GM21737 (cell line): ENCODE measurements around the gene TMEM86B.
A peak's percentile ranks its signal among the peaks of the same experiment; 100 is the strongest.

Experiments
- ATAC-seq: cut with Tn5 transposase; IDR thresholded peaks from one replicate; pipeline ENCODE4 v1.9.1; 2021; ENCODE audit warnings: mild to moderate bottlenecking, moderate library complexity; ENCODE audit not compliant: unreplicated experiment

The TMEM86B gene, protein sequence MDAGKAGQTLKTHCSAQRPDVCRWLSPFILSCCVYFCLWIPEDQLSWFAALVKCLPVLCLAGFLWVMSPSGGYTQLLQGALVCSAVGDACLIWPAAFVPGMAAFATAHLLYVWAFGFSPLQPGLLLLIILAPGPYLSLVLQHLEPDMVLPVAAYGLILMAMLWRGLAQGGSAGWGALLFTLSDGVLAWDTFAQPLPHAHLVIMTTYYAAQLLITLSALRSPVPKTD

DNA sequence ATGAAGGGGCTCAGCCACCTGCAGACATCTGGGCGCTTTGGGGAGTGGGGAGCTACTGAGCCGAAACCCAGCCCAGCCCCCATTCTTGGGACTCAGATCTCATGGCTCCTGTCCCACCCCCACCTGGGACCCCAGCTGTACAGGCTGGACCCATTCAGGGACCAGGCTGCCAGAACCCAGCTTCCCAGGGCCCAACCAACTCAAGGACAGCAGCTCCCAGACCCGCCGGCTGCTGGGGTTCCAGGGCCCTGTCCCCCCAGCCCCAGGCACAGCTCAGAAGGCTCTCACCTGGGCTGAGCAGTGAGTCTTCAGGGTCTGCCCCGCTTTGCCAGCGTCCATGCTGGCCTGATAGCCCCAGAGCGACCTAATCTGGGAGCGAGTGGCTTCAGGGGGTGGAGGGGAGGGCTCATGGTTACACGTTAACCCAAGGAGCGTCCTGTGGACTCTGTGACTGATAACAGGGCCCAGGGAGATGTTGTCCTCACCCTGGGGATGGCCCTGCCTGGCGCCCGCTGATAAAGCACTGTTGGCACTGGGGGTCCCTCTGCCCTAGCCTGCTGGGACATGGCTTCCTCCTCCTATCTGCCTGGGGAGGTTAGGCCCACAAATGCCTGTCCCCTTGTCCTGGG is at the start of gene TMEM86B:
Gene TMEM86B (minus strand): TSS at position 361 of the 629 bp plus-strand sequence. CDS start 22 bp downstream, at position 339.
- no peak for ATAC-seq

DNA sequence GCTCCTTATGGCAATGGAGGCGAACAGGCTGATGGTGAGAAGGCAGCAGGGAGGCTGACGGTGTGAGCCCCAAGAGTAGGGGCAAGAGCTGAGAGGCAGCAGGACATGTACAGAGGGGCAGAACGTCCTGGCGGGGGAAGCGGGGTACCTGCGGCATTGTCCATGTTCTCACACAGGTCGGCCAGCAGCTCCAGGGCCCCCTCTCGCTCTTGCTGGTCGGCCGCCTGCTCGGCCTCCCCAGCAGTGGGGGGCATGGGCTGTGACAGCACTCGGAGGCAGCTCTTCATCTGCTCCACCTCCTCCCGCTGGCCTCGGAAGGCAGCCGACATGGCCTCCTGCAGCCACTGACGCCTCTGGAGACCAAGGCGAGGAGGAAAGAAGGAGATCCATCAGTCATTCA is 48.9 kb upstream of the TMEM86B start:
- no peak for ATAC-seq

DNA sequence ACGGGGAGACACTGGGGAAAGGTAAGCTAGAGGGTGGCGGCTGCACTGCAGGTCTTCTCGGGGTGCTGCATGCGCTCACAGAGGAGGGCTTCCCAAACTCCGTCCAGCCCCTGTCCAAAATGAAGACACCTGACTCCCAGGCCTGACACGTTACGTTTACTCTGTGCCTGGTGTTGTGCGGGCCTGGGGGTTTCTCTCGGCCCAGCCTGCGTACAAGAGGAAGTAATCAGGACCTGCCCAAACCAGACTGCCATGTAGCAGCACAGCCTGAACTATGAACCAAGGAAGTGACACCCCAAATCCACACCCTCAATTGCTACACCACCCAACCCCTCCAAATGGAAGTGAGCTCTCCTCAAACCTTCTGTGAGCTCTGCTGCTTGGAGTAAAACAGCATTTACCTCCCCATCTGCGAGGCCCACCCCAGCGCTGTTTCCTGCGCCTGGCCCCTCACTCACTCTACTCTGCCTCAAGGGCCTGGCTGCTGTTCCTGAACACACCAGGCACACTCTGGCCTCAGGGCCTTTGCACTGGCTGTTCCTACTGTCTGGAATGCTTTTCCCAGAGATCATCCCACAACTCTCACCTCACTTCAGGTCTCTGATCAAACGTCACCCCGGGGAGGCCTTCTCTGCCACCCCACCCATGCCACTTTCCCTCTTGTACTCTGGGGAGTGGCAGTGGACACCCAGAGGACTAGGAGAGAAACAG is 48.3 kb upstream of the TMEM86B start:
- ATAC-seq: no peak

DNA sequence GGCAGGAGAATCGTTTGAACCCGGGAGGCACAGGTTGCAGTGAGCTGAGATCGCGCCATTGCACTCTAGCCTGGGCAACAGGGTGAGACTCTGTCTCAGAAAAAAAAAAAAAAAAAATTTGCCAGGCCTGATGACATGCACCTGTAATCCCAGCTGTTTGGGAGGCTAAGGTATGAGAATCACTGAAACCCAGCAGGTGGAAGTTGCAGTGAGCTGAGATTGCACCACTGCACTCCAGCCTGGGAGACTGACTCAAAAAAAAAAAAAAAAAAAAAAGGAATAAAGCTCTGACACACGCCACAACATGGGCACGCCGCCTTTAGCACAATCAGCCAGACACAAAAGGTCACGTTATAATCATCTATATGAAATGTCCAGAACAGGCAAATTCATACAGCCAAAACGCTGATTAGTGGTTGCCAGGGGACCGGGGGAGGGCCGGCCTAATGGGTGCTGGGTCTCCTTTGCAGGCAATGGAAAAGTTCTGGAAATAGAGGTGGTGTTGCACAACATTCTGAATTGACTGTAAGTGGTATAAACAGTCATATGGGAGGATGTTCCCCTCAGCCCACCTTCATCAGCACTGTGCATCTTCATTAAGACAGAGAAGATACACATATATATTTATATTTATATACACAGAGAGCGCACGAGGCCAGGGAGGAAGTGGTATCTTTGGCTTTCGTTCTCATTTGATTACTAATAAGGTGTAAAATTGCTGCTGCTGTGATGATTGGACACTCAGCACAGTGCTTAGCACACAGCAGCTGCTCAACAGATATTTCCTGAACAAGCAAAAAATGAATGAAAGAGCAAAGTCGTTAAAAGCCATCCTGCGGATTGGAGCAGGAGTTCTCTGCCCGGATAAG is 47.5 kb upstream of the TMEM86B start:
- ATAC-seq: no peak

DNA sequence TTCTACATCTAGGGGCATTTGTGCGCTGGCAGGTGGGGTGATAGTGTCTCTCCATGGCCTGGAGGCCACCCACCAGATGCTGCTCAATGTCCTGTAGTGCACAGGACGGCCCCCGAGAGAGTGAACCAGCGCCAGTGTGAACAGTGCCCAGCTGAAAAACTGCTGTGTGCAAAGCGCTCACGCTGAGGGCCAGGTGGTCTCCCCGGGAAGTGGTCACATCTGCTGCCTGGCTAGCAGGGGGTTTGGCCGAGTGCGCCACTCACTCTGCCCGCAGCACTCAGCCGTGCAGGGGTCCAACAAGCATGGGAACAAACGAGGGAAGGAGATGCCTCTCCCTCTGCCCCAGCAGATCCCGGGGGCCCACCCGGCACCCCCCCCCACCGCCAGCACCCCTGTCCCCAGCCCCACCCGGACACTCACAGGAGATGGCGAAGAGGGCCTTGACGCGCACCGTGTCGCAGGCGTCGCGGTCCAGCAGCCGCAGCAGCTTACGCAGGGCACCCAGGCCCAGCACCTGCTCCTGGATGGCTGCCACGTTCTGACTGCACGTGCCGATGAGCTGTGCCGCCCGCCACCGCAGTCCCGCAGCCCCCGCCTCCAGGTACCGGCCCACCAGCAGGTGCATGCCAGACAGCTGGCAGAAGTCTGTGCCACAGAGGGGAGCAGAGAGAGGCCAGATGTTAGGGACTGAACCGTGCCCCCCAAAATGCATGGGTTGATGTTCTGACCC is 45.6 kb upstream of the TMEM86B start:
- ATAC-seq: no peak

DNA sequence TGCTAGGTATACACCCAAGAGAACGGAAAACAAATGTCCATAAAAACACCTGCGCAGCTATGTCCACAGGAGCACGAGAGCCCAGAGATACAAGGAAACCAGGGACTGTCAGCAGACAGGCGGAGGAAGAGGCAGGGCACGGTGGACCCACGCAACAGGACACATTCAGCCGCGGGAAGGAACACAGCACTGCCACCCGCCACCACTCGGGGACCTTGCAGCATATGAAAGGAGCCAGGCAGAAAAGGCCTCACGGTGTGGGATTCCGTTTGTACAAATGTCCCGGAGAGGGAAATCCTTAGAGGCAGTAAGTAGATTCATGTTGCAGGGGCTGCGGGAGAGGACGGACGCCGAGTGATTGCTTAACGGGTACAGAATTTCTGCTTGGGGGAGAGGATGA is 43.6 kb upstream of the TMEM86B start:
- ATAC-seq: no peak

DNA sequence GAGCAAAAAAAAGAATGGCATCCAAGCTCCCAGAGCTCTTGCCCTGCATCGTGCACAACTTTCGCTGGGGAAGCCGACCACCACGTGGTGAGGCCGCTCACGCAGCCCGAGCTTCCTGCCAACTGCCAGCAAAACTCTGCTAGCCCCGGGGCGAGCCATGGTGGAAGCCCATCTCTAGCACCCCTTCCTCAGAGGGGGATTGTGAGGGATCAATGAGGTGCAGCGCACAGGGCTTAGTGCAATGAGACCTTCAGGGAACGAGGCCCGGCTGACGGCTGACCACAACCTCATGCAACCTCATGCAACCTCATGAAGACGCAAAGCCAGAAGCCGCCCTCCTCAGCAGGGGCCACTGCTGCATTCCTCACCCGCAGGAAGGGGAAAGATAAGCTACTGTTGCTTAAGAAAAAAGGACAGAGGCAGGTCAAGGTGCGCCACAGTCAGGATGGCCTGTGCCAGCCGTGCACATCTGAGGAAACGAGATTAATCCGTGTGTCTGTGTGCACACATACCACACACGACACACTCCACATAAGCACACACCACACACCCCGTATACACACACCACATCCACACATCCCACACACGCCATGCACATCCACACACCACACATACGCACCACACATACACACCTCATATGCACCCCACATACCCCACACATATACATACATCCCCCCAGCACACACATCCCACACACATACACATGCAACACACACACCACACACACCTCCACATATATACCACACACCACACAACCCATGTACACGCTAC is 41.8 kb upstream of the TMEM86B start:
- no peak for ATAC-seq

DNA sequence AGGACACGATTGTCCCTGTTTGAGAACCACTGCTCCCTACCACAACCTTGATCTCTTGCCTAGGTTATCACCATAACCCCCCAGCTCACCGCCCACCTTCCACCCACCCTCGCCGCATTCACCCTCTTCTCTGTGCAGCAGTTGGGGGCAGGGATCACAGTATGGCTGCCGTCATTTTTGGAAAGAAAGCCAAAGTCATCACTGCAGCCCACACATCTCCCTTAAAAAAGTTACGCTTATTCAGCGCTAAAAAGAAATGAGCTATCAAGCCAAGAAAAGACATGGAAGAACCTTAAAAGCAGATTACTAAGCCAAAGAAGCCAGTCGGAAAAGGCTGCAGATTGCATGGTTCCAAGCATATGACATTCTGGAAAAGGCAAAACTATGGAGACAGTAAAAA is 40.7 kb upstream of the TMEM86B start:
- no peak for ATAC-seq

DNA sequence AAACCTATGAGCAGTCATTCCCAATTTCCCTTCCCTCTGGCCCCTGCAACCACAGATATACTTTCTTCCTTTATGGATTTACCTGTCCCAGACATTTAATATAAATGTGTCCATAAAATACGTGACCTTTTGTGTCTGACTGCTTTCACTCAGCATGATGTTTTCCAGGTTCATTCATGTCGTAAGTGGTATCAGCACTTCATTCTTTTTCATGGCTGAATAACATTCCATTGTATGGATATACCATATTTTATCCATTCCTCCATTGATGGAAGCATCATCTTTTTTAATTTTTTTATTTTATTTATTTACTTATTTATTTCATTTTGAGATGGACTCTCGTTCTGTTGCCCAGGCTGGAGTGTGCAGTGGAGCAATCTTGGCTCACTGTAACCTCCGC is 38.3 kb upstream of the TMEM86B start:
- no peak for ATAC-seq

DNA sequence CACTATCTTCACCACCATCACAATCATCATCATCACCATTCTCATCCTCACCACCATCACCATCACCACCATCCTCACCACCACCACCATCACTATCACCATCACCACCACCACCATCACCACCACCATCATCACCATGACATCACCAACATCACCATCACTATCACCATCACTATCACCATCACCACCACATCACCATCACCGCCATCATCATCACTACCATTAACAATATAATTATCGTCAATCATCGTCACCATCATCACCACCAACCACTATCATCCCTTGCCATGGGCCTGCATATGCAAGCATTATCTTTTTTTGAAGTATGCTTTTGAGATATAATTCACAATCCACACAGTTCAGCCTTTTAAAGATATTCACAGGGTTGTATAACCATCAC is 37.8 kb upstream of the TMEM86B start:
- ATAC-seq: no peak

DNA sequence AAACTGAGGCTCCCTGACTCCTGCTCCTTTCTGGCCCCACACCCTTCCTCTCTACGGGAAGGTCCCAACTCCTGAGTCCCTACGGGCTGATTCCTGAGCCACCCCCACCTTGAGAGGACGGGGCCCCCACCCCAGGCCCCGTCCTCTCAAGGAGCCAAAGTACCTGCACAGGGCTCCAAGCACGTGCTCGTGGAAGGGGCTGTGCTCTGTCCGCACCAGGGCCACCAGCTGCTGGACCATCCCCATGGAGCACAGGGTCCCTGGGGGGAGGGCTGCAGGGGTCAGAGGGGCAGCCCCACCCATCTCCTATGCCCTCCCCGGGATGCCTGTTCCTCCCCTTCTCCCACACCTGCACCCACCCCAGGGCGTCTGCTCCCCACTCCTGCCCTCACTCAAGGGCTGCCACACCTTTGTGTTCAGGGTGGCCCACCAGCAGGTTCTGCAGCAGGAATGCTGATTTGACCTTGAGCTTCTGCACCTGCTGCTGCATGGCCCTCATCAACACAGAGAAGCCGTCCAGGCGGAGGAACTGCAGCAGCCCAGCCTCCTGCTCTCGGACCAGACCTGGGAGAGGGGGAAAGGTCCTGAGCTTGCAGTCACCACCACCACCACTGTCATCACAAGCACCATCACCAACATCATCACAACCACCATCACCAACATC is 37.3 kb upstream of the TMEM86B start:
- ATAC-seq: no peak

DNA sequence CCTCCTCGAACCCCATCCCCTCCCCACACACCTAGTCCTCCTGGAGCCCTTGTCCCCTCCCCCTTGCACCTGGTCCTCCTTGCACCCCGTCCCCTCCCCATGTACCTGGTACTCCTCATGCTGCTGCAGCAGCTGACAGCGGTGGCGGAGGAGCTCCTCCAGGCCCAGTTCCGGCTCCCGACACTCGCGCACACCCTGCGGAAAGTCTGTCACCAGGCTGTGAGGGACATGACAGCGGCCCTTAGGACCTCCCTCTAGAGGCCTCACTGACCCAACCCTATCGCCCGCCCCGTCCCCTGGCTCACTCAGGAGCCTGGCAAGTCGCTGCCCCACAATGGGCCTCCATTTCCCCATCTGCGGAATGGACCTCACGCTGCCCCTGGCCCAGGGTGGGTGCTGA is 36.6 kb upstream of the TMEM86B start:
- no peak for ATAC-seq

DNA sequence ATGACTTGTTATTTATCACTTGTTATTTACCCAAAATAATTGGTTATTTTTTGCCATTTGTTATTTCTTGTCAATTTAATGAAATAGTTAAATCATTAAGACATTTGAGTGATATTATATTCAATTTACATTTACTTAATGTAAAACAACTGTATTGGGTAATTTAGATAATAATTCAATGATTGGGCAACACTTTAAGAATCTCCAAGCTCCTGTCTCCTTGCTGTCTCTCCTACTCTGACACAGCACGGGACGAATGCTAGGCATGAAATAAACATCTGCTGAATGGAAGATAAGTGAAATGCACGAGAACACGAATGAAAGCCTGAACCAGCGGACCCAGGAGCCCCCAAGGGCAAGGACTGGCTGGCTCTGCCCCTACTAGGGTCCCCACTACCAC is 36.0 kb upstream of the TMEM86B start:
- no peak for ATAC-seq

DNA sequence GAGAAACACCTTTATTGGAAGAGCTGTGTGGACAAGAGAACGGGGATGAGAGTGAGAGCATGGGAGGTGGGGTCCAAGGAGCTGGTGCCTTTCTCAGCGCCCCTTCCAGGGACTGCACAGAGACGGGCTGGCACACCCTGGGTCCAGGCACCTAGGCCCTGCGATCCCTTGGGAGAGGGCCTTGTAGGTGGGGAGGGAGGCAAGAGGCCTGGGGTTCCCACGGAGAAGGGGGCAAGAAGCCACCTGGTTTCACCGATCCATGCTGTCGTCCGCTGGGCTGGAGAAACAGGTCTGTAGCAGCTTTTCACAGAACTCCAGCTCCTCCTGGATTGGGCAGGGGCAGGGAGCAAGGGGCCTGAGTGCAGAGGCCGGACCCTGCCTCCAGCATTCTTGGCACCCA is 33.8 kb upstream of the TMEM86B start:
- no peak for ATAC-seq

DNA sequence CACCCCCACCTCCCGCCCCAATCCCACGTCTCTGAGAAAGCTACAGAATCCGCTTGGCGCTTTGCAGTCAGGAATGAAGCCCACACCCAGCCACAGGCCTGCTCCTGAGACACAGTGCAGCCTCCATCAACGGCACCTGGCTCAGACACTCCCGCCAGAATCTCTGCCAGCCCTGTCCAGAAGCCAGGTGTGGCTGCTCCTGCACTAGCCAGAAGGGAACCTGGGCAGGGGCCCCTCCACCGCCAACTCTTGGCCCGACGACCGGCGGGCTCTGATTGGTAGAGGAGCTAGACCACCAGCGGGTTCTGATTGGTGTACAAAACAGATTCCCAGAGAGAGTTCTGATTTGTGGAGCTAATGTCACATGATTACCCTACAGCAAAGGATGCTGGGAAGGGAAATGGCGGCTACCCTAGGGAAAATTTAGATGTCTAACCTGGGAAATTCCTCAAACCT is 33.1 kb upstream of the TMEM86B start:
- no peak for ATAC-seq

DNA sequence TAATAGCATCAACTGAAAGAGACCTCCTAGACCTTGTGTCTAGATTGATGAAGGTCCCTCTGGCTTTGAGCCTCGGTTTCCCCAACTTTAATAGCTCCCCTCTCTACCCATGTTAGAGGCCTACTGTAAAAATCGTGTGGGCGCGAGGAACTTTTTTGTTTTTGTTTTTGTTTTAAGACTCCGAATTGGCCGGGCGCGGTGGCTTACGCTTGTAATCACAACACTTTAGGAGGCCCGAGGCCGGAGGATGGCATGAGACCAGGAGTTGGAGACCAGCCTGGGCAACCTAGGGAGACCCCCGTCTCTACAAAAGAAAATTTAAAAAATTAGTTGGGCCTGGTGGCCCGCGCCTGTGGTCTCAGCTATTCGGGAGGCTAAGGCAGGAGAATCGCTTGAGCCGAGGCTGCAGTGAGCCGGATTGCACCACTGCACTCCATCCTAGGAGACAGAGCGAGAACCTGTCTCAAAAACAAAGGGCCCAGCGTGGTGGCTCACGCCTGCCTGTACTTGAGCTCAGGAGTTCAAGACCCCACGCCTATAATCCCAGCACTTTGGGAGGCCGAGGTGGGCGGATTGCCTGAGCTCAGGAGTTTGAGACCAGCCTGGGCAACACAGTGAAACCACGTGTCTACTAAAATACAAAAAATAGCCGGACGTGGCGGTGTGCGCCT is 31.1 kb upstream of the TMEM86B start:
- ATAC-seq: no peak

DNA sequence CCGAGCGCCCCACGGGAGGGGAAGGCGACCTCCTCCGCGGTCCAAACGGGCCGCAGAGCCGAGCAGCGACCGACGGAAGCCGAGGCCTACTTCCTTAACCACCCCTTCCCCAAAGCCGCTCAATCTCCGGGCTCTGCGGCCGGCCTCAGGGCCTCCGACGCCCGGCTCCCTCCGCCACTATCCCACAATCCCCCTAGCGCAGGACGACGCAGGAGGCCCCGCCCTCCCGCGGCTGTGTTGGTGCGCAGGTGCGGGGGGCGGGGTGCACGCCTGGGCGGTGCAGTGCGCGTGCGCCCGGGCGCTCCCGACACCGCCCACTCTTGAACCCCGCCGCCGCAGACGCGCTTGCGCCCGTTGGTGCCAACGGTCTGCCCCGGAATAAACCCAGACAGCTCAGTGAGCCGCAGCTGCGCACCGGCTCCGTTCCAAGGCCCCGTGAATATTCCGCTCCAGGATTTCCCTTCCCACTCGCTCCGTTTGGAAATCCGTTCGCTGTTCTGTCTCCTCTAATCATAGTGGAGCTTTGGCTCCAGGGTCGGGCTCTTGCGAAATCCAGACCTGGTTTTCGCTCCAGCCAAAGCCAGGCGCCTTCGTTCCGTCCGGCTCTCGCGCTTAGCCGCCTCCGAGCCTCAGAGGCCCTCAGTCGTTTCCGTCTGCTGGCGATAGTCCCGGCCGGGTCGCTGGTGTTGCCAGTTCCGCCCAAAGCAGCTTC is 30.4 kb upstream of the TMEM86B start, which contains the start of gene PPP6R1:
Gene PPP6R1 (minus strand): TSS at position 190 of the 712 bp plus-strand sequence. CDS start 11,914 bp downstream, outside the sequence.
- ATAC-seq: peak; percentile 58

DNA sequence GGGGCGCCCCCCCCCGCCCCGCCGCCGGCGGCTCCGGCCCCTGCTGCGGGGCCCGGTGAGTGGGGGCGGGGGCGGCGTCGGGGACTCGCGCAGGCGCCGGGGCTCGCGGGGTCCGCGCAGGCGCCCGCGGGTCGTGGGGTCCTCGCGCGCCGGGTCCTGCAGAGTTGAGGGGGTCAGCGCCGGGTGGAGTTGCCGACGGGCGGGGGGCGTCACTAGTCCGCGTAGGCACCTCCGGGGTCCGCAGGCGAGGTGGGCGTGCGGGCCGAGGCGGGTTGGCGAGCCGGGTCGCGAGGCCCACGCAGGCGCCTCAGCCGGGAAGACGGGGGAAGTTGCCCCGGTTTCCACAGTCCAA is 29.9 kb upstream of the TMEM86B start:
- peak; percentile 12 for ATAC-seq
